Endodermal cell (in vitro differentiated cells): ENCODE results near the gene KRT20. TPM values are rescaled to one million over a fixed set of nuclear protein-coding genes. Genes with fewer than 3 reads are reported as not detected.
"Not testable (repeated sequence)": the region's sequence is repeated elsewhere in the genome, so short reads cannot be mapped to it uniquely, and the experiment has no call there.

Experiments
- DNase-seq: peaks from one replicate; pipeline ENCODE4 v3.0.0-alpha.2; 2017
- H3K27ac ChIP-seq: 2 replicates; pipeline ENCODE4 v1.5.1; 2013; ENCODE audit warnings: mild to moderate bottlenecking, low read depth, low read length, moderate library complexity
- H3K27me3 ChIP-seq: 2 replicates; pipeline ENCODE4 v1.6.1; 2013; ENCODE audit warnings: mild to moderate bottlenecking, low read length, moderate library complexity; ENCODE audit not compliant: insufficient read depth, control insufficient read depth, poor library complexity, severe bottlenecking
- H3K36me3 ChIP-seq: 2 replicates; pipeline ENCODE4 v1.7.0; 2013; ENCODE audit warnings: mild to moderate bottlenecking, low read length, moderate library complexity; ENCODE audit not compliant: control insufficient read depth, insufficient read depth
- H3K4me1 ChIP-seq: one replicate; pipeline ENCODE4 v1.7.0; 2013; ENCODE audit warnings: low read length; ENCODE audit not compliant: control insufficient read depth, insufficient read depth
- H3K4me3 ChIP-seq: 2 replicates; pipeline ENCODE4 v1.5.1; 2013; ENCODE audit warnings: mild to moderate bottlenecking, low read length, moderate library complexity
- H3K9ac ChIP-seq: 2 replicates; pipeline ENCODE4 v1.6.1; 2013; ENCODE audit warnings: mild to moderate bottlenecking, low read length, moderate library complexity; ENCODE audit not compliant: poor library complexity, severe bottlenecking; ENCODE audit errors: extremely low read depth
- H3K9me3 ChIP-seq: 2 replicates; pipeline ENCODE4 v1.6.1; 2013; ENCODE audit warnings: mild to moderate bottlenecking, low read length, moderate library complexity; ENCODE audit not compliant: control insufficient read depth
- H3K27ac Mint-ChIP-seq: 2 replicates; pipeline ENCODE4 v1.8.0; 2020; ENCODE audit warnings: mixed read lengths
- H3K27me3 Mint-ChIP-seq: 2 replicates; pipeline ENCODE4 v1.8.0; 2021; ENCODE audit warnings: mild to moderate bottlenecking, mixed read lengths; ENCODE audit not compliant: insufficient read depth
- H3K36me3 Mint-ChIP-seq: 2 replicates; pipeline ENCODE4 v1.8.0; 2020; ENCODE audit warnings: low read depth, mixed read lengths
- H3K4me1 Mint-ChIP-seq: 2 replicates; pipeline ENCODE4 v1.8.0; 2020; ENCODE audit warnings: mixed read lengths
- H3K4me3 Mint-ChIP-seq: 2 replicates; pipeline ENCODE4 v1.8.0; 2020; ENCODE audit warnings: mild to moderate bottlenecking, moderate library complexity, mixed read lengths
- H3K9me3 Mint-ChIP-seq: 2 replicates; pipeline ENCODE4 v1.8.0; 2020; ENCODE audit warnings: mild to moderate bottlenecking, mixed read lengths
- CTCF ChIP-seq: fragments of 200-600 bp; sonication (generic); conservative IDR thresholded peaks from 2 replicates; pipeline ENCODE4 v1.5.0; 2021; ENCODE audit warnings: antibody characterized with exemption, mild to moderate bottlenecking
- WGBS, 2 experiments: methylation state at CpG; one replicate each; pipeline versions ENCODE4 v1.1.5 to v1.1.7; 2013; ENCODE audit warnings: missing lambda C conversion rate in 2 of 2, mixed read lengths in 1 of 2; ENCODE audit not compliant: insufficient coverage in 1 of 2, insufficient read length in 1 of 2; 5-methylcytosine and 5-hydroxymethylcytosine counted together
- total RNA-seq, 2 donors: library from RNA; stranded (reverse); fragmentation: NEBNext Ultra II Directional in 1 of 2; extraction: Animal tissue kit (Norgen Biotek cat#: 25700) in 1 of 2; gene quantifications; 2 replicates in 1 of 2; 3 replicates in 1 of 2; pipeline ENCODE4 v1.2.1, GENCODE V29; 2021

KRT20 gene
- total RNA-seq, 2 donors from 2014 or later = not detected

- 84 to 87% methylated on average over 7 to 8 of the region's 8 CpGs for WGBS, 2 experiments
- no peak overlapping the region for H3K4me3 ChIP-seq
- TF ChIP-seq CTCF = no peak
- no peak overlapping the region for H3K27ac Mint-ChIP-seq
- H3K9ac ChIP-seq = no peak overlapping the region
- no peaks in the 10 kb centered on the region for H3K4me1 ChIP-seq
- peaks cover 7% of the 10 kb centered on the region for H3K27me3 Mint-ChIP-seq
- H3K9me3 Mint-ChIP-seq = no peaks in the 10 kb centered on the region
- peaks cover 14% of the 10 kb centered on the region for H3K4me1 Mint-ChIP-seq
- no peak for DNase-seq
- peaks cover 9% of the 10 kb centered on the region for H3K27me3 ChIP-seq
- H3K4me3 Mint-ChIP-seq = no peak overlapping the region
- H3K9me3 ChIP-seq = no peaks in the 10 kb centered on the region
- H3K36me3 ChIP-seq = no peaks in the 10 kb centered on the region
- H3K27ac ChIP-seq = no peak overlapping the region
- no peaks in the 10 kb centered on the region for H3K36me3 Mint-ChIP-seq
Measured at GRCh38 chr17:40926341-40926740, 41.3 kb upstream of the KRT20 start.

DNA sequence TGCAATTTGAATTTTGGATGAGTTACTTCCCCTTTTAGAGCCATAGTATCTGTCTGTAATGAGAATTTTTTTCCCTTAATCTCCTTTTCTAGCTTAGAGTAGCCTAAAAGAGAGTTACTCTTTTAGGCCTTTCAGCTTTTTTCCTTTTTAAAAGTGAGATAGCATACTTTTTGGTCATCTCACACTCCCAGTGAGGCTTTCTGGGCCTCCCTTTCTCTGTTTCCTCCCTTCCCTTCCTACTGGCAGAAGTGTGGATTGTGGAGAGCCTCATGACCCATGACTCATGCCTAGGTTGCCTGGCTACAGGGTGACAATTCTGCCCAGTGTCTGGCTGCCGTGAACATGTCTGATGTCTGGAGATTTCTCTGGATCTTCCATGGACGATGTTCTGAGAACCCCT is 37.2 kb upstream of the KRT20 start:
- Mint-ChIP-seq H3K9me3 (no peaks in the 10 kb centered on the region), H3K27me3 (peaks cover 7% of the 10 kb centered on the region), H3K27ac (peak overlapping the region; percentile 7), H3K4me3 (no peak overlapping the region), H3K4me1 (peaks cover 14% of the 10 kb centered on the region), H3K36me3 (no peaks in the 10 kb centered on the region)
- TF ChIP-seq CTCF = no peak
- Histone ChIP-seq H3K9me3 (no peaks in the 10 kb centered on the region), H3K4me3 (no peak overlapping the region), H3K36me3 (no peaks in the 10 kb centered on the region), H3K27me3 (peaks cover 9% of the 10 kb centered on the region), H3K27ac (no peak overlapping the region), H3K9ac (no peak overlapping the region), H3K4me1 (no peaks in the 10 kb centered on the region)
- WGBS, 2 experiments = 65 to 80% methylated on average over 2 of the region's 2 CpGs
- DNase-seq = peak; percentile 71

GRCh38 chr17:40921026-40921425 is 36.0 kb upstream of the KRT20 start:
- no peak overlapping the region for H3K27ac ChIP-seq
- H3K36me3 Mint-ChIP-seq = no peaks in the 10 kb centered on the region
- H3K4me1 Mint-ChIP-seq = peaks cover 9% of the 10 kb centered on the region
- H3K4me3 ChIP-seq = no peak overlapping the region
- no peak overlapping the region for H3K4me3 Mint-ChIP-seq
- no peaks in the 10 kb centered on the region for H3K9me3 ChIP-seq
- H3K36me3 ChIP-seq = no peaks in the 10 kb centered on the region
- H3K4me1 ChIP-seq = no peaks in the 10 kb centered on the region
- no peak for TF ChIP-seq CTCF
- no peak overlapping the region for H3K9ac ChIP-seq
- no peak for DNase-seq
- no peaks in the 10 kb centered on the region for H3K27me3 Mint-ChIP-seq
- no peaks in the 10 kb centered on the region for H3K27me3 ChIP-seq
- WGBS, 2 experiments = 92 to 100% methylated on average over 1 to 2 of the region's 2 CpGs
- no peaks in the 10 kb centered on the region for H3K9me3 Mint-ChIP-seq
- no peak overlapping the region for H3K27ac Mint-ChIP-seq

DNA sequence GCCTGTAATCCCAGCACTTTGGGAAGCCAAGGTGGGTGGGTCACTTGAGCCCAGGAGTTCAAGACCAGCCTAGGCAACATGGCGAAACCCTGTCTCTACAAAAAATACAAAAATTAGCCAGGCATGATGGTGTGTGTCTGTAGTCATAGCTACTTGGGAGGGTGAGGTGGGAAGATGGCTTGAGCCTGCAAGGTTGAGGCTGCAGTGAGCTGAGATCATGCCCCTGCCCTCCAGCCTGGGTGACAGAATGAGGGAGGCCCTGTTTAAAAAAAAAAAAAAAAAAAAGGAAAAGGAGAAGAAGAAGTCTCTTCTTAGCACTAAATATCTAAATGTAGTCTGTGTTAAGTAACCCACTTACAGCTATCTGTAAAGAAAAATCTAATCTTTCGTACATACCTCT is 32.1 kb upstream of the KRT20 start:
- not testable (repeated sequence) for H3K27ac ChIP-seq, H3K4me3 Mint-ChIP-seq, H3K4me1 Mint-ChIP-seq, H3K27ac Mint-ChIP-seq, H3K27me3 Mint-ChIP-seq, H3K27me3 ChIP-seq, H3K9me3 Mint-ChIP-seq, DNase-seq, H3K4me3 ChIP-seq, H3K9me3 ChIP-seq, H3K9ac ChIP-seq, H3K36me3 Mint-ChIP-seq, H3K36me3 ChIP-seq, H3K4me1 ChIP-seq
- WGBS, 2 experiments = 100% methylated on average over 1 to 2 of the region's 2 CpGs
